Measurements from ENCODE around the gene RORC.
A peak's percentile ranks its signal among the peaks of the same experiment; 100 is the strongest.
"Not testable (repeated sequence)": the region's sequence is repeated elsewhere in the genome, so short reads cannot be mapped to it uniquely, and the experiment has no call there.

The RORC gene

DNA sequence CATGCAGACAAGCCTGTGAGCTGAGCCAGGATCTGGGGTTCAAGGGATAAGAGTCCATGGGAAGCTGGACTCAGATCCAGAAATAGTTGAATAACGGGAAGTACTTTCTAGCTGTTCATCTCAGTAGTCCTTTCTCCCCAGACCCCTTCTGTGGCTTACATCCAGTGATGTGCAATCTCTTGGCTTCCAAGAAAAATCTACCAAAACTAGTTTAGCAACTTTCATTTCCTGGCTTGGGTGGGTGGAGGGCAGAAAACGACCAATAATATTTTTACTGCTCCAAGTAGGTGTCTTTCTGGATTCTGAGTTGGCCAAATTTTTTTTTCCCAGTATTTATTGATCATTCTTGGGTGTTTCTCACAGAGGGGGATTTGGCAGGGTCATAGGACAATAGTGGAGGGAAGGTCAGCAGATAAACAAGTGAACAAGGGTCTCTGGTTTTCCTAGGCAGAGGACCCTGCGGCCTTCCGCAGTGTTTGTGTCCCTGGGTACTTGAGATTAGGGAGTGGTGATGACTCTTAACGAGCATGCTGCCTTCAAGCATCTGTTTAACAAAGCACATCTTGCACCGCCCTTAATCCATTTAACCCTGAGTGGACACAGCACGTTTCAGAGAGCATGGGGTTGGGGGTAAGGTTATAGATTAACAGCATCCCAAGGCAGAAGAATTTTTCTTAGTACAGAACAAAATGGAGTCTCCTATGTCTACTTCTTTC, 63.1 kb downstream of the RORC start:
- not testable (repeated sequence) for DNase-seq

- no peak for DNase-seq
Observed at GRCh38 chr1:151763990-151764389, 67.6 kb downstream of the RORC start.

GRCh38 chr1:151762941-151763921, 68.4 kb downstream of the RORC start, which contains the start of gene MRPL9:
MRPL9 (minus strand) TSS chr1:151763496; CDS start chr1:151763479, 17 bp downstream.
- DNase-seq: peak; percentile 86 to 87

- no peak for DNase-seq
Observed at GRCh38 chr1:151760597-151761385, 70.8 kb downstream of the RORC start.

DNA sequence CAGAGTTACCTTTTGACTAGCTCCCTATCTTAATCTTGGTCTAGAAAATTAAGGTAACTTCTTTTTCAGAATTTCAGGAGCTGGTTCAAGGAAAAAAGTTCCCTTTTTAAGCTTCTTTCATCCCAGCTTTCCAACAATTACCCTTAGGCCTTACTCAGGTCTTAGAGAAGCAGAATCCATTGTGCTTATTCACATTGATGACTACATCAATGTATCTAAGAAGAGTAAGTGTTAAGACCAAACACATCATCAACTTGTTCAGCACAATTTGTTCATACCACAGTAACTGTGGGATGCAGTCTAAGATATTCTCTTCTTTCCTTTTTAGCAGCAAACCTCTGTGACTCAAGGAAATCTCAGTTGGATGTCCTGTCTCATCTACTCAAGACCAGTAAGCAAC, 72.4 kb downstream of the RORC start:
- no peak for DNase-seq

DNA sequence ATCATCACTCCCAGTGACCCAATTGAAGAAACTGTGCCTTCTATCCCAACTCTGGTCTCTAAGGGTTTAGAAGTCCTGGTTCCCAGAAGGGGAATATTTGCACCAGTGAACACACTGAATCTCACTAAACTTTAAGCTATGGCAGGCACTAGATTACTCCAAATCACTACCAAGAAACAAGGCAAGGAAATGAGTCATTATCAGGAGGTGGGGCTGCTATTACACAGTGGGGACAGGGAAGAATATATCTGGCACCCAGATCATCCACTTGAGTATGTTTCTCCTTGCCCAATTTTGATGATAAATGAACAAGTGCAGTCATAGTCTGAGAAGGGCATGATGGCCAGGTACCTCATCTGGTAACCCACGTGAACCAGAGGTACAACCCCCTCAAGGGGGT, 75.3 kb downstream of the RORC start:
- DNase-seq: no peak
